ENCODE results near the gene FUOM.
"Not testable (repeated sequence)": the region's sequence is repeated elsewhere in the genome, so short reads cannot be mapped to it uniquely, and the experiment has no call there.

The FUOM gene

DNA sequence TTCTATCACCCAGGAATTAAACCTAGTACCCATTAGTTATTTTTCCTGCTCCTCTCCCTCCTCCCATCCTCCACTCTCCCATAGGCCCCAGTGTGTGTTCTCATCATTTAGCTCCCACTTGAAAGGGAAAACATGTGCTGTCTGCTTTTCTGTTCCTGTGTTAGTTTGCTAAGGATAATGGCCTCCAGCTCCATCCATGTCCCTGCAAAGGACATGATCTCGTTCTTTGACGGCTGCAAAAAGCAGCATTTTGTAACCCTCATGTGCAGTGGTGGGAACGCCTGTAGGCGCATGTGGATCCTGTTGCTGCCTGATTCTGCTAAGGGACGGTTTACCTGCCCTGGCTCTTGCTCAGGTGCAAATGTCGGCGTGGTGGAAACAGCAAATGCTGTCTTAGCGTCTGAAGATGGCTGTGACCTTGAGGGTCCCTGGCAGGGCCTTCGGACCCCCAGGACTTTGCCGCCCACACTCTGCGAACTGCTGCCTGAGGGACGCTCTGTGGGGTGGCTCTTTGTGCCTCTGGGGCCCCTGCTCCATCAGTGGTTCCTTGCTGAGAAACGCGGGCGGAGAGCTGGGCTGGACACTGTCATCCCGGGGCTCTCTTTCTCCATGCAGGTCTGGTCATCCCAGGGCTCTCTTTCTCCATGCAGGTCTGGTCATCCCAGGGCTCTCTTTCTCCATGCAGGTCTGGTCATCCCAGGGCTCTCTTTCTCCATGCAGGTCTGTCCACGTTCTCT, 30.6 kb upstream of the FUOM start:
- no peak for DNase-seq

DNA sequence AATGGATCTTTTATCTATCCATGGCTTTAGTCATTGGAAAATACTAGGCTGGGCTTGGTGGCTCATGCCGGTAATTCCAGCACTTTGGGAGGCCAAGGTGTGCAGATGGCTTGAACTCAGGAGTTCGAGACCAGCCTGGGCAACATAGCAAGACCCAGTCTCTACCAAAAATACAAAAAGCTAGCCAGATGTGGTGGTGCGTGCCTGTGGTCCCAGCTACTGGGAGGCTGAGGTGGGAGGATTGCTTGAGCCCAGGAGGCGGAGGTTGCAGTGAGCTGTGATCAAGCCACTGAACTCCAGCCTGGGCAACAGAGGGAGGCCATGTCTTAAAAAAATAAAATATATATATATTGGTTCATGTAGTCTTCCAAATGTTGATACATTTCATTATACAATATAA, 29.1 kb upstream of the FUOM start:
- not testable (repeated sequence) for DNase-seq

DNA sequence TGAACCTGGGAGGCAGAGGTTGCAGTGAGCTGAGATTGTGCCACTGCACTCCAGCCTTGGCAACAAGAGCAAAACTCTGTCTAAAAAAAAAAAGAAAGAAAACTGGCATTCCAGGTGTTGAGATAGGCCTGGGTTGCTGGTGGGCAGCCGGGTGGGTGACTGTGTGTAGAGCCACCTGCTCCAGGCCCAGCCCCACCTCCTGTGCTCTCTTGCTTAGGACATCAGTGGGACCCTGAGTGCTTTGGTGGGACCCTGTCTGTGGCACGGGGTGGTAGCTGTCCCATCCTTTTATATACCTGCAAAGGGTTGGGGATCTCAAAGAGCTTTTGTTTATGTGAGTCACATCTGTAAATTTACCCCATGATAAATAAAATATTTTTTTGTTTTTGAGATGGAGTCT, 27.4 kb upstream of the FUOM start:
- no peak for DNase-seq

DNA sequence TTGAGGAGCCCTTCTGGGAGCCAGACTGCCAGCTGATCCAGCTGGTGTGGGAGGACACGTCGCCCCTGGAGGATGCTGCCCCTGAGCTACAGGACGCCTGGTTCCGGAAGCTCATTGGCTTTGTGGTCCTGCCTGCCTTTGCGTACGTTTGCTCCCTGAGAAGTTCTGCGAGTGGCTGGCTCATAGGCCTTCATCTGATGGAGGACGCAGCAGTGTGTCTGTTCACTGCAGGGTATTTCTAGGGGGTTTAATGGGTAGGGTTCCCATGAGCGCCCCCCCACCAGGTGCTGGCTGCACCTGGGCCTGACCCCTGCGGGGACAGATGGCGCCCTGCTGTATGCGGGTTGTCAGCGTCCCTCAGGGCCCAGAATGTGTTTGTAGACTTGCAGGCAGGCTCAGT, 26.3 kb upstream of the FUOM start:
- no peak for DNase-seq

DNA sequence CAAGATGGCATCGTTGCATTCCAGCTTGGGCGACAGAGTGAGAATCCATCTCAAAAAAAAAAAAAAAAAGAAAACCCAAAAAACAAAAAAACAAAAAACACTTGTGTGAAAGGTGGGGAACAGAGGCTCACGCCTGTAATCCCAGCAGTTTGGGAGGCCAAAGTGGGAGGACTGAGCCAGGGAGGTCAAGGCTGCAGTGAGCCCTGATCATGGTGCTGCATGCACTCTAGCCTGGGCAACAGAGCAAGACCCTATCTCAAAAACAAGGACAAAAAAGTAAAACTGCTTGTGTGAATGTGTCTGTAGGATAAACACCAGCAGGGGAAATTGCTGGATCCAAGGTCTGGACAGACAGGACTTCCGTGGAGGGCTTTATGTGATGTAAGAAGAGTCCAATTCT, 25.7 kb upstream of the FUOM start:
- no peak for DNase-seq

DNA sequence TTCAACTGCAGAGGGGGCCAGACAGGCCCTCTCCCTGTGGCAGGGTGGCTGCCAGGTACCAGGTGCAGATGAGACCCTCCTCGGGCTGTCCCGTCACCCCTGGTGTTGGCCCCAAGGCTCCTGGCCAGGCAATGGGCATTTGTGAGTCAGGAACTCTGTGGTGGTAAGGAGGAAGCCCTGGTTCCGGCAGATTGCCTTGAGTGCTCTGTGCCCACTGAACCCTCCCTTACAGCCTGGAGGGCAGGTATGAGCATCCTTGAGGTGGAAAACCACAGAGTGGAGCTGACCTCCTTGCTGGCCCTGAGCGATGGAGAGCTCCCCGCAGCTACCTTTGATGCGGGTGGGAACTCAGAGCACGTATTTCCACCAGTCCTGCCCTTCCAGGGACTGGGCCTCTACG, 23.2 kb upstream of the FUOM start:
- DNase-seq = no peak

DNA sequence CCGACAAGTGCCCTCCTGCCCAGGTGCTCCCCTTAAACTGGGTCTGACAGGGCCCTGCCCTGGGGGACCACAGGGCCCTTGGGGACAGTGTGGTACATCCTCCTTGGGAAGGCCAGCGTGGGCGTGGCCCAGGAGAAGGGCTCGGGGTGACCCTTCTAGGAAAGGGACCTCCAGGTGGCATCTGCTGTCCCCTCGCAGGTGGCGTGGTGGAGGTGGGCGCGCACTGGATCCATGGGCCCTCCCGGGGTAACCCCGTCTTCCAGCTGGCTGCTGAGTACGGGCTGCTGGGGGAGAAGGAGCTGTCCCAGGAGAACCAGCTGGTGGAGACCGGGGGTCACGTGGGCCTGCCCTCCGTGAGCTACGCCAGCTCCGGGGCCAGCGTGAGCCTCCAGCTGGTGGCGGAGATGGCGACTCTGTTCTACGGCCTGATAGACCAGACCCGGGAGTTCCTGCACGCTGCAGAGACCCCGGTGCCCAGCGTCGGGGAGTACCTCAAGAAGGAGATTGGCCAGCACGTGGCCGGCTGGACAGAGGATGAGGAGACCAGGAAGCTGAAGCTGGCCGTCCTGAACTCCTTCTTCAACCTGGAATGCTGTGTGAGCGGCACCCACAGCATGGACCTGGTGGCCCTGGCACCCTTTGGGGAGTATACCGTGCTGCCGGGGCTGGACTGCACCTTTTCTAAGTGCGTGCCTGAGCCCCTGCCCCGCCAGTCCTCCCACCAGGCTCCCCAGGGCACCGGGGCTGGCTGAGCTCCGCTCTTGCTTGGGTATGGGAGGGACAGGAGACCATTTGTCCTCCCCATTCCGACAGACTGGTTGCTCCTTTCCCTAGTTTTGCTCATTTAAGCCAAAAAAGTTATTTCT, 22.2 kb upstream of the FUOM start:
- DNase-seq = no peak

DNA sequence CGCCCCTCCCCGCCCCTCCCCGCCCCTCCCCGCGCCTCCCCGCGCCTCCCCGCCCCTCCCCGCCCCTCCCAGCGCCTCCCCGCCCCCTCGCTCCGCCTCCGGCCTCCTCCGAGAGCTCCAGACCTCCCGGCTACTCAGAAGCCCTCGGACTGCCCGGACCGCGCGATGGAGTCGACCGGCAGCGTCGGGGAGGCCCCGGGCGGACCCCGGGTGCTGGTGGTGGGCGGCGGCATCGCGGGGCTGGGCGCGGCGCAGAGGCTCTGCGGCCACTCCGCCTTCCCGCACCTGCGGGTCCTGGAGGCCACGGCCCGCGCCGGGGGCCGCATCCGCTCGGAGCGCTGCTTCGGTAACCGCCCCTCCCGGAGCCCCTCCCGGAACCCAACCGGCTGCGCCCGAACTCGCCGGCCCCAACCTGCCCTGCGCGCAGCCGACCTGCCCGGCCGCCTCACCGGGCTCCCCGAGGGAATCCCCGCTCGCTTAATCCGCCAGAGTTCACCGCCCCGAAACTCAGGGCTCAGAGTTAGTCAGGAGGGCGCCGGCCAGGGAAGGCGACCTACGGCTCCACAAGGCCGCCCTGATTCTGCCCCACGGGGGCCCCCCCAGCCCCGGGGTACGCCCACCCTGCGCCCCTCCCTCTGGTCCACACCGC, 21.5 kb upstream of the FUOM start, which contains the start of gene PAOX:
PAOX (plus strand) TSS at position 111 of the 649 bp plus-strand sequence; CDS start at position 166, 55 bp downstream.
- no peak for DNase-seq

DNA sequence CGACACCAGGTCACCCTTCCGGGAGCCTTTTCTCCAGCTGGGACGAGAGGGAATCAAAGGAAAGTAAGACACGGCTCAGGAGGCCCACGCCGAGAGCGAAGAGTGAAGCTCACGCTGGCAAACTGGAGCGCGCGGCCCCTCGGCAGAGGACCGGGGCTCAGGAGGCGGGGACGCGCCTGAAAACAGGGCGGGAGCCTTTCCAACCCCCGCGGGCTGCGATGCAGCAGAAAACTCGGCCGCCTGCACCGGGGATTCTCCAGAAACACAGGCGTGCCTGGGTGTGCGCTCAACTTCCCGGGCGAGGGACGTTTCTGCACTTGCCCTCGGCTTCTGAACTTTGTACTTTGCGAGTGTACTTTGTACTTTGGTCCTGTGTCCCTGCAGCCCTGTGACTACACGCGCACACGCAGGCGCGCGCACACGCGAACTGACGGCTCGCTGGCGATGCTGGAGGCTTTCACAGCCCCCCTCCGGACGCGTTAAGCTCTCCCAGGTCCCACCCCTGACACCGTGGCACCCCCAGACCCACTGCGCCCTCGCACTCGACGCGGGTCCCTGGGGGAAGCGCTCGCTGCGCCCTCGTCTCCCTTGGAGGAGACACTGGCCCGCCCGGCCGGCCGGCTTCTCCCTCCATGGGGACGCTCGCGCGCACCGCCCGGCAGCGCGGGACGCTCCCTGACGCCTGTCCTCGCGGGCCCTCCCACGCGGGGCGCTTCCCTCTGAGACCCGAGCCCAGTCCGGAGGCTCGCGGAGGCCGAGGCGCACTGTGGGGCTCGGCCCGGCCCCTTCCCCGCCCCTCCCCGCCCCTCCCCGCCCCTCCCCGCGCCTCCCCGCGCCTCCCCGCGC, 20.7 kb upstream of the FUOM start:
- no peak for DNase-seq

DNA sequence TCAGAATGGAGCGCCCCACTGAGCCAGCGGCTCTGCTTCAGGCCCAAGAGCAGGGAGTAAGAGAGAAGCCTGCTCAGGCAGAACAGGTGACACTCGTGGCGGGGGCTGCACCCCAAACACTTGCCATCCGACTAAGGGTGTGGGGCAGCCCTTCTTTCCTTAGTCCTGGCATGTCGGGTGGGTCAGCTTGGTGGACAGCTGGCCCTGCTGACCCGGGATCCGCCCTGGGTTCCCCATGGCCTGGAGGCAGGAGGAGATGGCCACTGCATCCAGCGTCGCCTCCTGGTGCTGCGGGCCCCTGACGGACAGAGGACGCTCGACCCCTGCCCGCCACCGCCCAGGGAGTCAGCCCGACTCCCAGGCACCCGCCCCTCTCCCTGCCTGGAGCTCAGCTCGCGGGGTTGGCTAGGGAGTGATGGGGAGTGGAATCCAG, 20.0 kb upstream of the FUOM start:
- DNase-seq = no peak

DNA sequence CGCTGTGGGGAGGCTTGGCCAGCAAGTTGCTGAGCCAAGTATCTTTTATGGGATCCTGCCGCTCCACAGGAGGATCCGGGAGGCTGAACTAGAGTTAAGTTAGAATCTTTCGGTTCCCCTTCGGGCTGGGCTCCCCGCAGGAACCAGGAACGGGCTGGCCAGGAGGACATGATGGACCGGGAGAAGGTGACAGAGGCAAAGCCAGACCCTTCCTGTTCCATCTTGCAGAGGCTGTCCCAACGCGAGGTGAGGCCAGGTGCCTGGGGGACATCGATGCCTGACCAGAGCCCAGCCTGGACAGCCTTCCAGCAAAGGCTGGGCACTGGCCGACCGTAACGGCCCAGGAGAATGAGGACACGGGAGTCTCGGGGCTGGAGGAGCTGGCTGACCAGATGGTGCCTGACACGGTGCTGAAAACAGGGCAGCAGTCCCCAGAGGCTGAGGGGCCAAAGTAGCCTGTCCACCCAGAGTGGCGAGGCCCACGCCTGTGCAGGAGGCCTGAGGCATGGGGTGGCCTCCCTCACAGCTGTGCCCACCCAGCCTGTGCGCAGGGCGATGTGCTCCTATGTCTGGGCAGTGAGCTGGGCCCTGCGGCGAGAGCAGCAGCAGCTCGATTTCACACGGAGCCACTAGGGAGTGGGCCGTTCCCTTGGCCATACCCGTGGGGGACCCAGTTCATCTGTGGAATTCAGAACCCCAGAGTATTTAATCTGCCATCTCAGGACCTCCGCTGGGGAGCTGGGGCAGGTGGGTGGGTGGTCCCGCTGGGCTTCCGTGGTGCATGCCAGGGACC, 19.4 kb upstream of the FUOM start:
- DNase-seq = no peak

DNA sequence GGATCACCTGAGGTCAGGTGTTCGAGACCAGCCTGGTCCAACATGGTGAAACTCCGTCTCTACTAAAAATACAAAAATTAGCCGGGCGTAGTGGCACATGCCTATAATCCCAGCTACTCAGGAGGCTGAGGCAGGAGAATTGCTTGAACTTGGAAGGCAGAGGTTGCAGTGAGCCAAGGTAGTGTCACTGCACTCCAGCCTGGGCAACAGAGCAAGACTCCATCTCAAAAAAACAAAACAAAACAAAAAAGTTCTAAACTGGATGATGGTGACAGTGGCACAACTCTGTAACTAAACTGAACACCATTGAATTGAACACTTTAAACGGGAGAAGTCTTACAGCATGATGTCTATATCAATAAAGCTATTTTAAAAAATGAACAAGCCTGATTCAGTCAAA, 18.4 kb upstream of the FUOM start:
- DNase-seq = not testable (repeated sequence)

DNA sequence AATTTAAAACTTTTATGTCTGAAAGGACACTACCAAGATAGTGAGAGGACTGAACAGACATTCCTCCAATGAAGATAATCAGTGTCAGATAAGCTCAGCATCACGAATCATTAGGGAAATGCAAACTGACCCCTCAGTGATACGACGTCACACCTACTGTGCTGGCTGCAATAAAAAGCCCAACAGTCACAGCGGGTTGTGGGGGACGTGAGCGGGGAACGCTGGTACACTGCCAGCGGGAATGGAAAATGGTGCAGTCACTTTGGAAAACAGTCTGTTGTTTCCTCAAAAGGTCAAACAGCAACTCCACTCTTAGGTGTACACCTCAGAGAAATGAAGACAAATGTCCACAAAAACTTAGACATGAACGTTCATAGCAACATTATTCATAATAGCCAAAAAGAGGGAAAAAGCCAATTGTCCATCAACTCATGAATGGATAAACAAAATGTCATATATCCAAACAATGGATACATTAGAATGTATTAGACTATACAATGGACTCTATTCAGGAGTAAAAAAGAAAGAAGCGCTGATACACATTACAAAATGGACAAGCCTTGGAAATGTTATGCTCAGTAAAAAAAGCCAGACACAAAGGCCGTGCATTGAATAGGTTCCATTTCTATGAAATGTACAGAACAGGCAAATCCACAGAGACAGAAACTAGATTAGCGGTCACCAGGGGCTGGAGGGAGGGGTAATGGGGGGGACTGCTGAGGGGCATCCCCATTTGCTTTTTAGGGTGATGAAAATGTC, 17.7 kb upstream of the FUOM start:
- DNase-seq = no peak

DNA sequence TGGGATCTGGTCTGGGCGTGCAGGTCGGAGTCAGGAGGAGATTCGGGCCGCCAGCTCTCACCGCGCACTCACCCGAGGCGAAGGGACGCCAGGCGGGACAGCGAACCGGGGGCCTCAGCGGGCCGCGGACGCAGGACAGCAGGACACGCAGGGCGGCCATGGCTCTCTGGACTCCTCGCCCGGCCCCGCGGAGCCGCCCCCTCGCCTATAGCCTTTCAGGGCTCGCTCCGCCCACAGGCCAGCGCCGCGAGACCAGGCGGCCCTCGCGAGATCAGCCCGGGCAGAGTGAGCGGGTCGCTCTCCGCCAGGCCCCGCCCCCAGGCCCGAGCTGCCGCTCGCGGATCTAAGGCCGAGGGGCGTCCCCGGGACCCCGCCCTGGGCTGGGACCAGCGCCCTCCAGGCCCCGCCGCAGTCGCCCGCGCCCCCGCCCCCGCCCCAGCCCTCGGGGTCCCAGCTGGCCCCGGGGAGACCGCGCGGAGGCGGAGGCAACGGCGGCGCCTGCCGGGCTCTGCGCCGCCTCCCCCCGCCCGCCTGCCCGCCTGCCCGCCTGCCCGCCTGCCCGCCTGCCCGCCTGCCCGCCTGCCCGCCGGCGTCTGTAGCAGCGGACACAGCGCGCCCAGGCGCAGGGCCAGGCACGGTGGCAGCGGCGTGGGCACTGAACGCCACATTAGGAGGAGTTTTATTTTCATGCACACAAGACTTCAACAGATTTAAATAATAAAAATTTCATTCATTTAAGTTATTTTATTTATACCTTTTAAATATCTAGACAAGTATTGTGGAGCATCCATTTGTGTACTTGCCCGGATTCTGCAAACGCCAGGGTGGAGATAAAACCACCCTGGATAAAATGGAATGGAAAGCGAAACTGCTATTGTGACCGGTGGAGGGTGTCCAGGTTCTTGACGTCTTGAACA, 15.6 kb upstream of the FUOM start, which contains the start of gene ECHS1:
ECHS1 (minus strand) TSS at position 181 of the 917 bp plus-strand sequence; CDS start at position 160, 21 bp downstream.
- DNase-seq = peak; percentile 87

DNA sequence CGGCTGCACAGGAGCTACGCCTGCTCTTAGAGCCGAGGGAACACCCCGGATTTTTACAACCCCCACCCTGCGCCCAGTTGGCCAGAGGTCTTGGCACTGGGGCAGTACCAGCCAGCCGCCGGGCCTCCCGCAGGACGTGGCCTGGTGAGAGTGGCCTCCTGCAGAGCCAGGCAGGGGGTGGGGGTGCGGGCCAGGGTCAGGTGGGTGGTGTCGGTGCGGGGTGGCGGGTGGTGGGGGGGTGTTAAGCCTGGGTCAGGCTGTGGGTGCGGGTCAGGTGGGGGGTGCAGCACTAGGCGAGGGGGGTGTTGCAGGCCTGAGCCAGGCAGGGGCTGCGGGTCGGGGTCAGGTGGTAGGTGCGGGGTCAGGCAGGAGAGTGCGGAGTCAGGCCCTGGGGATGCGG, 14.7 kb upstream of the FUOM start:
- no peak for DNase-seq

DNA sequence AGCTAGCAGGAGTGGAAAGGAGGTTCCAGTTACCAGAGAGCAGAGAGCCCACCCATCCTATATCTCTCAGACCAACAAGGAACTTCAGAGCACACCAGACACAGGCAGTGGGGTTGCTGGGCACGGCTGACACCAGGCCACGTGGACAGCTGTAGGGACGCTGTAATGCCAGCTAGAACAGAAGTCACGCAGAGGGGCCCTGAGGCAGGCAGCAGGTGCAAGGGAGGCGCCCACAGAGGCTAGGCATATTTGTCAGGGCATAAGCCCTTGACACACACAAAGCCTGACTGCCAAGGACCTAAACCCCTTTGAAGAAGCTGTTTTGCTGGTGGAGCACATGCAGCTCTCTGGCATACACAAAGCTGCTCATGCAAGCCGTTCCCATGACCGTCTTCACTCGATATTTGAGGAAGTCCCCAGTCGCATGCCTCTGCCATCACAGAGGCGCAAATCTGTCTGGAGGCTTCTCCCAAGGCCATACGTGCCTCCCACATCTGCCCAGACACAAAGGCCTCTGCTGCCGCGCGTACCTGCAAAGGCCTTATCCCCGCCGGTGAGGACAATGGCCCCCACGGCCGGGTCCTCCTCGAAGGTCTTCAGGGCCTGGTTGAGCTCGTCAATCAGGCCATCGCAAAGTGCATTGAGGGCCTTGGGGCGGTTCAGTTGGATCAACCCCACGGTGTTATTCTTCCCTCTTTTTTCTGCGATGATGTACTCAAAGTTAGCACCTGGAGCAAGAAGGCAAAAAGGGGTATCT, 12.4 kb upstream of the FUOM start:
- DNase-seq = no peak

DNA sequence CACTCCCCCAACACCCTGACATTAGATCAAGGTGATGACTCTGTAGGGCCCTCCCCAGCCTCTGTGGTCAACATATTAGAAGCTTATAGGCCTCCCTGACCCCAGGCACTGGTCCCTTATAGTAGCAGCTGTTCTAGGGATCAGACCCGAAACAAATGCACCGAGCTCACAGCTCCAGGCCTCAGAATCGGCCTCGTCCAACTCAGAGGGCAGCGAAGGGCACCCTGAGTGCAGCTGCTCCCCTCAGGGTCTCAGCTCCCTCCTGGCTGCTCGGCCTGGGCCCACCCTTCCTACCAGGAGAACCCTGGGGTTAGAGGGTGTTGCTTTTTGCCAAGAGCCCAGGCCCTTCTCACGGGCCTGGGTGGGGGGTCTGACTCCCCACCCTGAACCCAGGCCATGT, 10.3 kb upstream of the FUOM start:
- no peak for DNase-seq

DNA sequence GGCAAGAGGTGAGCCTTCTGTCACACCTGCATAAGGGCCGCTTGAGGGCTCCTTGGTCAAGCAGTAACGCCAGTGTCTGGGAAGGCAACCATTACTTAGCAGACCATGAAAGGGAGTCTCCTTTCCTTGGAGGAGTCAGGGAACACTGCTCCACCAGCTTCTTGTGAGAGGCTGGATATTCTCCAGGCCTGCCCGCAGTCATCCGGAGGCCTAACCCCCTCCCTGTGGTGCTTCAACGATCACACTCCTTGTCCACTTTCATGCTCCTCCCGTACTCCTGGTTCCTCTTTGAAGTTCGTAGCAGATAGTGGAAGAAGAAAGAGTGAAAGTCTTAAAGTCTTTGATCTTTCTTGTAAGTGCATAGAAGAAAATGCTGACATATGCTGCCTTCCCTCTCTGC, 9.6 kb upstream of the FUOM start:
- not testable (repeated sequence) for DNase-seq

DNA sequence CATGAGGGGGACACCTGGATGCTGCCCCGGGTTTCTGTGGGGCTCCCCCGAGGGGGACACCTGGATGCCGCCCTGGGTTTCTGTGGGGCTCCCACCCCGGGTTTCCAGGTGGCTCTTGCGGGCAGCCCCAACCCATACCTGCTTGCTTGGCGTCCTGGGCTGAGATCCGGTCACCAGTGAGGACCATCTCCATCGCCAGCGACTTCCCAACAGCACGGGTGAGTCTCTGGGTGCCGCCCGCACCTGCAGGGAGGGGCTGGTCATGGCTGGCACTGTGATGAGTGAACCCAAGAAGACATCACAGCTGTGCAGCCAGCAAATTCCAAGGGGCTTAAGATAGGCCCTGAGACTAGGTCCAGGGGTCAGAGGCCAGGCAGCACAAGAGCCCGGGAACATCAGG, 8.9 kb upstream of the FUOM start:
- DNase-seq = no peak
